DMS153 (cell line): ENCODE measurements around the gene ARHGEF4.
"Not testable (repeated sequence)": the region's sequence is repeated elsewhere in the genome, so short reads cannot be mapped to it uniquely, and the experiment has no call there.

Experiments used
- DNase-seq: peaks from one replicate; lab custom pipeline; 2025; lab: John Stamatoyannopoulos, UW

Gene ARHGEF4

GRCh38 chr2:131049150-131049718, 212.5 kb downstream of the ARHGEF4 start:
- DNase-seq: no peak

- DNase-seq: no peak
Observed at GRCh38 chr2:131050896-131051295, 214.2 kb downstream of the ARHGEF4 start.

GRCh38 chr2:131052741-131053263, 216.1 kb downstream of the ARHGEF4 start:
- DNase-seq: no peak

- DNase-seq: no peak
Observed at GRCh38 chr2:131054488-131054887, 217.8 kb downstream of the ARHGEF4 start.

- no peak for DNase-seq
Observed at GRCh38 chr2:131055169-131056065, 218.7 kb downstream of the ARHGEF4 start.

GRCh38 chr2:131056204-131056931, 219.7 kb downstream of the ARHGEF4 start:
- no peak for DNase-seq

- DNase-seq: no peak
Observed at GRCh38 chr2:131056932-131057287, 220.2 kb downstream of the ARHGEF4 start.

GRCh38 chr2:131058214-131058843, 221.6 kb downstream of the ARHGEF4 start:
- no peak for DNase-seq

GRCh38 chr2:131058920-131059319, 222.2 kb downstream of the ARHGEF4 start:
- no peak for DNase-seq

GRCh38 chr2:131063501-131064283, 227.0 kb downstream of the ARHGEF4 start:
- no peak for DNase-seq

GRCh38 chr2:131064589-131065512, 228.1 kb downstream of the ARHGEF4 start:
- no peak for DNase-seq

GRCh38 chr2:131067465-131068125, 230.9 kb downstream of the ARHGEF4 start:
- DNase-seq: no peak

- DNase-seq: not testable (repeated sequence)
Observed at GRCh38 chr2:131068172-131068571, 231.5 kb downstream of the ARHGEF4 start.

- not testable (repeated sequence) for DNase-seq
Observed at GRCh38 chr2:131075578-131075977, 238.9 kb downstream of the ARHGEF4 start.

GRCh38 chr2:131076707-131077106, 240.0 kb downstream of the ARHGEF4 start:
- no peak for DNase-seq

- no peak for DNase-seq
Observed at GRCh38 chr2:131077182-131077846, 240.6 kb downstream of the ARHGEF4 start.

- DNase-seq: no peak
Observed at GRCh38 chr2:131077966-131078365, 241.3 kb downstream of the ARHGEF4 start.

GRCh38 chr2:131079931-131080330, 243.2 kb downstream of the ARHGEF4 start:
- DNase-seq: not testable (repeated sequence)

GRCh38 chr2:131081190-131081589, 244.5 kb downstream of the ARHGEF4 start:
- no peak for DNase-seq
